ENCODE measurements around the gene CABCOCO1. TPM values are rescaled to one million over a fixed set of nuclear protein-coding genes. Genes with fewer than 3 reads are reported as not detected.
A peak's percentile ranks its signal among the peaks of the same experiment; 100 is the strongest.

The CABCOCO1 gene
- total and polyA plus RNA-seq, 9 of the 15 experiments (the other 6 are each of a cell fraction or from before 2014, with no cell fraction given), result 0.04 TPM; not detected in 8

DNA sequence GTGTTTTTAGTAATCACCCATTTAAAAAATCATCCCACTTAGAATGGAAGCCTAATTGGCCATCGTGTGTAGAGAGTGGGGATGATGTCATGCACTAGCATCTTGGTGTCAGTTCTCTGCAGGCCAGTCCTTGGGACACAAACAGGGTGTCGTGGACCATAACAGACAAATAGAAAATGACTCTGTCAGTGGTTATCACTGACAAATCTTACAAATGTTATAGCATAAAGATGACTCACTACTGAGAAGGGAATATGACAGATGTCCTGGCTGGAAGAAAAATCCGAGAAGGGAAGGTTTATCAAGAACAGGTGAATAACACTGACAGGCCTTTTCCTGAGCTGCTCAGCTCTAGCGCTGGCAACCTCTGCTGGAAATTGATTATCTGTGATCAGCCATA is 10.6 kb downstream of the CABCOCO1 start:
- no peaks in the 10 kb centered on the region for H3K36me3 ChIP-seq (ENCODE audit: control insufficient read depth, insufficient read depth, low read length)
- no peaks in the 10 kb centered on the region for H3K9me1 ChIP-seq (ENCODE audit: control insufficient read depth, insufficient read depth, low read length)
- no peak overlapping the region for H3K9ac ChIP-seq (ENCODE audit: insufficient read depth in 1 of 2, low read depth in 2 of 2, low read length in 2 of 2)
- H3K79me2 ChIP-seq (ENCODE audit: control insufficient read depth, insufficient read depth, low read length), result no peaks in the 10 kb centered on the region
- 4% methylated on average over 4 of the region's 4 CpGs for WGBS (ENCODE audit: insufficient coverage, low coverage, missing lambda C conversion rate)
- no peaks in the 10 kb centered on the region for H3K27me3 ChIP-seq (ENCODE audit: control insufficient read depth in 2 of 2, insufficient read depth in 2 of 2, low read length in 2 of 2)
- intact Hi-C loops (cut with micrococcal nuclease) (no loop called here), in situ Hi-C loops (cut with MboI) (no loop called here)
- CTCF ChIA-PET (ENCODE audit: low intra/inter-chr PET ratio), result no interaction called here
- FAIRE-seq (no peak), DNase-seq (ENCODE audit: extremely low read depth in 1 of 4, low spot score in 3 of 4) (no peak), ATAC-seq (peak; percentile 46; the same call in 1 of the 3 replicates)
- H3K4me2 ChIP-seq (ENCODE audit: insufficient read depth, low read length), result no peak overlapping the region
- no peak overlapping the region for H3K27ac ChIP-seq (ENCODE audit: extremely low read depth, low read depth, low read length)
- TF ChIP-seq ATF7 (IDR thresholded peaks at IDR 0.05) (peak; percentile 53), CREM (IDR thresholded peaks at IDR 0.05; ENCODE audit: low read depth) (0 out of 2 replicates have a peak, but pooled peaks have one; percentile 7), FOSL1 (tag; conservative IDR thresholded peaks at IDR 0.05) (peak; percentile 76), NR2C1 (IDR thresholded peaks at IDR 0.05) (no peak), NR2C1 (tag; IDR thresholded peaks at IDR 0.05) (no peak), JUN (IDR thresholded peaks at IDR 0.05; ENCODE audit: borderline replicate concordance, low read depth, low read length) (0 out of 2 replicates have a peak, but pooled peaks have one; percentile 26), JUN (CRISPR knock-in tag; IDR thresholded peaks at IDR 0.05; ENCODE audit: borderline replicate concordance) (no peak), ATF3 (IDR thresholded peaks at IDR 0.05) (peak; percentile 87), ATF3 (CRISPR knock-in tag; conservative IDR thresholded peaks at IDR 0.05) (no peak), JUND (IDR thresholded peaks at IDR 0.05; ENCODE audit: borderline replicate concordance, low read depth, low read length) (peak; percentile 63), JUND (tag; IDR thresholded peaks at IDR 0.05; ENCODE audit: borderline replicate concordance, low read depth, low read length) (0 out of 3 replicates have a peak, but pooled peaks have one; percentile 38), PYGO2 (tag; IDR thresholded peaks at IDR 0.05) (no peak), ZNF197 (CRISPR knock-in tag; IDR thresholded peaks at IDR 0.05; ENCODE audit: low read depth) (no peak), ZNF140 (CRISPR knock-in tag; IDR thresholded peaks at IDR 0.05) (no peak), MEIS2 (IDR thresholded peaks at IDR 0.05; ENCODE audit: partially characterized antibody) (peak; percentile 15)
- POLR2A ChIA-PET, result interaction anchor here (0.7 kb wide), 1 partner anchor 33 kb away, joined by 3 read pairs; no protein-coding TSS in a partner anchor
- H3K9me3 ChIP-seq (replicated peaks; ENCODE audit: control insufficient read depth, insufficient read depth, low read depth, low read length), result no peaks in the 10 kb centered on the region
- no peaks in the 10 kb centered on the region for H4K20me1 ChIP-seq (replicated peaks; ENCODE audit: control insufficient read depth, insufficient read depth, low read length)
- no peak overlapping the region for H2AFZ ChIP-seq (ENCODE audit: low read depth, low read length)
- no peaks in the 10 kb centered on the region for H3K4me1 ChIP-seq (replicated peaks in 1 of 2; ENCODE audit: control insufficient read depth in 2 of 2, insufficient read depth in 2 of 2, low read length in 2 of 2)
- no peak overlapping the region for H3K4me3 ChIP-seq
- no TSS peak for BruUV-seq (replicated peaks)

Measured in K562 (cell line).